Astrocyte of the spinal cord (primary cell): Measurements from ENCODE around the gene C4A.

ENCODE experiments used
- DNase-seq: peaks from one replicate; pipeline ENCODE4 v3.0.0; 2011; ENCODE audit warnings: low read depth, low spot score
- H3K4me3 ChIP-seq: 2 replicates; pipeline ENCODE4 v1.5.1; 2011; ENCODE audit warnings: low read depth, mild to moderate bottlenecking, low read length, moderate library complexity
- in situ Hi-C: cut with HindIII; loops from 2 replicates; pipeline ENCODE4 v1.10.0; 2017; ENCODE audit warnings: low sequenced_read_pairs
- TF ChIP-seq, protein P1 (sequence below): IDR thresholded peaks from 2 replicates; pipeline ENCODE4 v1.5.1; 2012; ENCODE audit warnings: low read depth, mild to moderate bottlenecking, low read length, inconsistent platforms

Gene C4A

DNA sequence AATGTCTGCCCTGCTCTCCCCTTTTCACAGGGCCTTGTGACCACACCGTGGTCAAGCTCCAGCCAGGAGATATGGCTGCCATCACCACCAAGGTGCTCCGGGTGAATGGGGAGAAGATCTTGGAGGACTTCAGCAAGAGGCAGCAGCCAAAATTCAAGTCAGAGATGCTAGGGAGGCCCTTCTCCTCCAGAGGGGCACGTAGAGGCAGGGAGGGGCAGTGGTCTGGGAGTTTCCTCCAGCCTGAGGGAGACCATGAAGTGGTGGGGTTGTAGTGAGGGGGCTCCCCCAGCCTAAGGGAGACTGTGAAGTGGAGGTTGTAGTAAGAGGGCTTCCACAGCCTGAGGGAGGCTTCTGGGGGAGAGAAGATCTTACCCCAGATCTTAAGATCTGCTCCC lies 13.9 kb upstream of the C4A start:
- in situ Hi-C loops = no loop called here
- TF ChIP-seq, protein P1, sequence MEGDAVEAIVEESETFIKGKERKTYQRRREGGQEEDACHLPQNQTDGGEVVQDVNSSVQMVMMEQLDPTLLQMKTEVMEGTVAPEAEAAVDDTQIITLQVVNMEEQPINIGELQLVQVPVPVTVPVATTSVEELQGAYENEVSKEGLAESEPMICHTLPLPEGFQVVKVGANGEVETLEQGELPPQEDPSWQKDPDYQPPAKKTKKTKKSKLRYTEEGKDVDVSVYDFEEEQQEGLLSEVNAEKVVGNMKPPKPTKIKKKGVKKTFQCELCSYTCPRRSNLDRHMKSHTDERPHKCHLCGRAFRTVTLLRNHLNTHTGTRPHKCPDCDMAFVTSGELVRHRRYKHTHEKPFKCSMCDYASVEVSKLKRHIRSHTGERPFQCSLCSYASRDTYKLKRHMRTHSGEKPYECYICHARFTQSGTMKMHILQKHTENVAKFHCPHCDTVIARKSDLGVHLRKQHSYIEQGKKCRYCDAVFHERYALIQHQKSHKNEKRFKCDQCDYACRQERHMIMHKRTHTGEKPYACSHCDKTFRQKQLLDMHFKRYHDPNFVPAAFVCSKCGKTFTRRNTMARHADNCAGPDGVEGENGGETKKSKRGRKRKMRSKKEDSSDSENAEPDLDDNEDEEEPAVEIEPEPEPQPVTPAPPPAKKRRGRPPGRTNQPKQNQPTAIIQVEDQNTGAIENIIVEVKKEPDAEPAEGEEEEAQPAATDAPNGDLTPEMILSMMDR = no peak
- DNase-seq = no peak
- no peak overlapping the region for H3K4me3 ChIP-seq

DNA sequence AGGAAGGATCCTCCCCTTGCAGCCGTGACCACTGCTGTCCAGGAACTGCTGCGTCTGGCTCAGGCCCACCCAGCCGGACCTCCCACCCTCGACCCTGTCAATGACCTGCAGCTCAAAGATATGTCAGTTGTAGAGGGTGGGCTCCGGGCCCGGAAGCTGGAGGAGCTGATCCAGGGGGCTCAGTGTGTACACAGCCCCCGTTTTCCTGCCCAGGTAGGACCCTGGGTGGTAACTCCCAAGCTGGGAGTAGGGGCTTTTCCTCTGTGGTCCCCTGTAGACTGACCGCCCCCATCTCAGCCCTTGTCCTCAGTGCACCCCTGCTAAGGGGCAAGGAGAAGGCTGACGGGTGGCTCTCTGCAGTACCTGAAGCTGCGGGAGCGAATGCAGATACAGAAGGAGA lies 13.5 kb upstream of the C4A start:
- H3K4me3 ChIP-seq = no peak overlapping the region
- DNase-seq = no peak
- in situ Hi-C loops = no loop called here
- TF ChIP-seq, protein P1 = no peak

DNA sequence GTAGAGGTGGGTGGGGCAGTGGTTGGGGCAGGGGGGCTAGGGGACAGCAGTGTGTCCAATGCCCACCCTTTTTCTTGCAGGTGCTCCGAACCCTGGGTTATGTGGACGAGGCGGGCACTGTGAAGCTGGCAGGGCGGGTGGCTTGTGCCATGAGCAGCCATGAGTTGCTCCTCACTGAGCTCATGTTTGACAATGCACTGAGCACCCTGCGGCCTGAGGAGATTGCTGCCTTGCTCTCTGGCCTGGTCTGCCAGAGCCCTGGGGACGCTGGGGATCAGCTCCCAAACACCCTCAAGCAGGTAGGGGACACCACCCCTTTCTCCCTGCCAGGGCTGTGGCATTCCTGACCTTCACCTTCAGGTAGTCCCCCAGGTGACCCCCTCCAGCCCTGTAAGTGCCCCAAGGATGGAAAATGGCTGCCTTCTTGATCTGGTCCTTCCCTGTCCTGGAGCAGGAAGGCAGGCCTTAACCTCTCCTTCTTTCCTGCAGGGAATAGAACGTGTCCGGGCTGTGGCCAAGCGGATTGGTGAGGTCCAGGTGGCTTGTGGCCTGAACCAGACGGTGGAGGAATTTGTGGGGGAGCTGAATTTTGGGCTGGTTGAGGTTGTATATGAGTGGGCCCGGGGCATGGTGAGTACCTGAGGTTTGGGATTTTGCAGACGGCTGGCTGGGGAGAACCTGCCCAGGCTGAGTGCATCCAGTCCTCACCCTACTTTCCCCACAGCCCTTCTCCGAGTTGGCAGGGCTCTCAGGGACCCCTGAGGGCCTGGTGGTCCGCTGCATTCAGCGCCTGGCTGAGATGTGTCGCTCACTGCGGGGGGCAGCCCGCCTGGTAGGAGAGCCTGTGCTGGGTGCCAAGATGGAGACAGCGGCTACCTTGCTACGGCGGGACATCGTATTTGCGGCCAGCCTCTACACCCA lies 12.8 kb upstream of the C4A start:
- DNase-seq = no peak
- TF ChIP-seq, protein P1 = no peak
- no peak overlapping the region for H3K4me3 ChIP-seq
- in situ Hi-C loops = no loop called here

DNA sequence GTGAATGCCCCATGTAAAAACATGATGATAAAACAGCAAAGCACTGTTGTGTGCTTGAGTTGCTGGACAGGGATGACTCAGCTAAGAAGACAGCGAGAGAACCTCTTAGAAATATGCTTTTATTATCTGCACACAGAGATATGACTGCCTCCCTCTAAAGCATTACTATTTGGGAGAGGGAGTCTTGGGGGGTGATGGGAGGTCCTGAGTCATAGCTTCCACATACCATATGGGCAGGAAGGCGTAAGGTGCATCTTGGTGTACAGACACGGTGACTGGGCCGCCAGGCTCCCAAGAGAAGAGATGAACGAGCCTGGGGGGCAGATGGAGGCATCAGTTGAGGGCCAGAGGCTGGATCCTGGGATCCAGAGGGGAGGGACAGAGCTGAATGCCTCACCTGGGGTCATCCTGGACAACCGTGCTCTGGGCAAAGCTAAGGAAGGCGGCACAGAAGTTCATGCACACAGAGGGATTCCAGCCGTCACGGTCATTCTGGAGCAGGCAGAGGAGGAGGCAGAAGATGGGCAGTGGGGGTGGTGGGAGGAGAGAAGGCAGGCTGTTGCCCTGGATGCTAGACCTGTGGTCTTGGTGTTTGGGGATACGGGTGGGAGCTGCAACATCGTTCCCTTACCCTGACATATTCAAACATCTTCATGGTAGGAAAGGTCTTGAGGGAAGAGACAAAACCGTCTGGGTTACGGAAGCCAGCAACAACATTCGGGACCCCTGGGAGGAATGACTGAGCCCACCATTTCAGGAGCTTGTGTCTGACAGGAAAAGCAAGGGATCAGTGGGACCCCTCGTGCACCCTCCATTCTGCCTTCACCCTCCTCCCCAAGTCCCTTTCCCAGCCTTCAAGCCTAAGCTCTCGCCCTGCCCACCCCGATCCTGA lies 11.9 kb upstream of the C4A start:
- peak overlapping the region; percentile 91 for H3K4me3 ChIP-seq
- in situ Hi-C loops = no loop called here
- DNase-seq = no peak
- TF ChIP-seq, protein P1 = no peak

DNA sequence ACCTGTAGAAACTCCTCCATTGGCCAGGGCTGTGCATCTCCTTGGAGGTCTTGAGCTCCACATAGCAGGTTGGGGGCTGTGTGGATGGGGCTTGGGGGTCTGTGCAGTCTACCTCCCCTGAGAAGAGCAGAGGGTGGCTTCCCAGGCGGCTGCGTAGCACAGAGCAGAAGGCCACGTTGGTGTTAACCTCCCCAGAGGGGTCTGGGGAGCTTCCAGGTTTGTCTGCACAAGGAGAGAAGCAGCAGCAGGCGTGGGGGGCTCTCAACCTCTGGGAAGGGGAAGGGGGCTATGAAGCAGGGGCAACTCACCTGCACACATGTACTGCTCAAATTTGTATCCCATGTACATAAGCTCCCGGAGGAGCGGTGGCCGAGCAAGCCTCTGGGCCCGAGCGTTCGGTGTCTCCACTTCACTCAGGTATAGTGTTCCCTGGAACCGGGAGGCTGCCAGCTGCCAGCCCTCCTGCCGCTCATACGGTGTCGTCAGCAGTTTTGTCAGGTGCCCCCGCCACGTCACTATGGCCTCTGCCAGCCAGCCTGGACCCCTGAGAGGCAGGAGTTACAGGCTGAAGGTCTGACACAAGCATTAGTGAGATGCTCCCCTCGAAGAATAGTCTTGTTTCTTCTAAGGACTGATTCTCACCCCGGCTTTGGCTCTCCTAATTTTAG lies 11.1 kb upstream of the C4A start:
- TF ChIP-seq, protein P1 = no peak
- in situ Hi-C loops = no loop called here
- peak overlapping the region; percentile 91 for H3K4me3 ChIP-seq
- no peak for DNase-seq

DNA sequence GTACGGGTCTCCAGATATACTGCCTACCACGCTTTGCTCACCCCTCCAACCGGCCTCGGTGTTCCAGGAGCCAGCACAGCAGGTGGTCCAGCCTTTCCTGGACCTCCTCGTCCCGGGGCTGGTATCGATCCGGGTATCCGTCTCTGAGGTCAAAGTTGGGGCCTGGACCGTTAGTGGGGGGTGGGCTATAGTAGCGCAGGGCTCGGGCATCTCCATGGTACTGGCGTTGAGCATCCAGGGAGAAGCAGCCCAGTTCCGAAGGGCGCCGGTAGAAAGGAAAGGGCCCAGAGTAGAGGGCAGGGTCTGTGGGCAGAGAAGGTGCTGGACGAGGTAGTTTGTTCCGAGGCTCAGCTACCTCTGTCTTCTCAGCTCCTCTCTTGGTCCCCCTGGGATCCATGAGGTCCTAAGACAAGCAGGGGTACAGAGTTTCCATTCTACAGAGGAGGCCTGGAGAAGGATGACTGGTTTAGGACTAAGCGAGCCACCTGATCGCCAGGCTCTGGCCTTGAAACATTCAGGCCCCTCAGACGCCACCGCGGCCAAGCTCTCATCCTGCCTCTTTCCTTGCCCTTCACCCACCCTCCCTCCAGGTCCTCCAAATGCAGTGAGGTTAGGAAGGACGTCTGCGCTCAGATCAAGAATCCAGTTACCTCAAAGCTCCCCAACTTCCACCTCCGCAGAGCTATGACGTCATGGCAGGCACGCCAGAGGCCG lies 10.4 kb upstream of the C4A start:
- in situ Hi-C loops = no loop called here
- H3K4me3 ChIP-seq = peak overlapping the region; percentile 91
- peak; percentile 12 for DNase-seq
- TF ChIP-seq, protein P1 = no peak
